Measurements from ENCODE around the gene RNASE13.

The RNASE13 gene

DNA sequence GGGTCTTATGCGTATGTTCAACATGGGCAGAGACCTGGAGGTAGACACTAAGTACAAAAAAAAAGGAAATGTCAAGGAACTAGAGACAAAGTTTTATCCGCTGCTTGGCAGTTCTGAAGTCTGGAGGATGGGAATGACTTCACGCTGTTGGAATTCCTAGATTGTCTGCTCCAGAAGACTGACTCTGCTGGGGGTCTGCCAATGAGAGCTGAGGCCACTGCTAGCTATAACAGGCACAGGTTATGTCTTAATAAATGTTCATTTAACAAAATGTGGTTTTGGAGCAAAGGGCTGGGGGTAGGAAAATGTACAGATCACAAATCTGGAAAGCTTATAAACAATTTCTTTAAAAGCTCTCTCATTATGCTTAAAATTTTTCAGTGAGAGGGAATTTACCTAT is 28.9 kb upstream of the RNASE13 start:
- no peak for DNase-seq (ENCODE audit: low read depth in 2 of 2)

DNA sequence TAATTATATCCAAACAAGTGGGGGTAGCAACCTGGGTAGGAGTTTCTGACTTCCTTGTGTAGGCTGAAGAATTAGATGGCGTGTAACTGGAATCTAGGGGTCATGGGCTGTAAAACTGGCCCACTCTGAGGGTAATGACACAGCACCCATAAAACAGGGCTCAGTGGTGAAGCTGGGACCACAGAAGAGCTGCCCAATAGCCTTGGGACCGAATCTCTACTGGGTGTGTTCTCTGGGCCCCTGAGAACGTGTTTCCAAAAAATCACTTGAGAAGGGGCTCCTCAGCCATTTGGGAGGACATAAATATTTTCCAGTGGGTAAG is 26.7 kb upstream of the RNASE13 start:
- no peak for DNase-seq (ENCODE audit: low read depth in 2 of 2)

DNA sequence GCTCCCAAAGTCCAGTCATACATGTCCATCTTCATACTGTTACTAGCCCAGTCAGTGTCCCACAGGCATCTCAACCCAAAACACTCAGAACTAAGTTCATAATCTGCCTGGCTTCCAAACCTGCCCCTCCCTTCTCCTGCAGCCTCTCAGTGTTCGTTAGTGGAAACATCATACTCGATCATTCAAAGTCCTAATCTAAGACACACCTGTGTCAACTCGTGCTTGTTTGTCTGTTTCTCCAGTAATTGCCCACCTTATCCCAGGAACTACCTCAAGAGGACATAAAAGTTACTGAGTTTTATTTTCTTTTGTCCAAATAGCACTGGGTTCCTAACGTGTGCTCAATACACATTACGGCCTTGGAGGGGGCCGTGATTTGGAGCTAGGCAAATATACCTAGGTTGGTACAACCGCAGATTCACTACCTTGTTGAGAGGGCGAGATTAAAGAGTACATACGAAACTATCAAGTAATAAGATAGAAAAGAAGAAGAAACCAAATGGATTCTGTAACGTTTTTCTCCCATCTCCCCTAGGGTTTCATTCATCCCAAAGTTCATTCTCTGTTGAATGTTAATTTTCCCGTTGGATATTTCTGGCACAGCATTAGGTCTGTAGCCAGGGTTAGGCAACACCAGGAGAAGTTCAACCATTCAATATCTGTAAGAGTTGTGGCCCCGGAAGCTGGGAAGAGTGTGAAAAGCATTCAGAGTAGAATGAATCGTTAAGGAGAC is 26.2 kb upstream of the RNASE13 start:
- DNase-seq (ENCODE audit: low read depth in 2 of 2), result no peak

DNA sequence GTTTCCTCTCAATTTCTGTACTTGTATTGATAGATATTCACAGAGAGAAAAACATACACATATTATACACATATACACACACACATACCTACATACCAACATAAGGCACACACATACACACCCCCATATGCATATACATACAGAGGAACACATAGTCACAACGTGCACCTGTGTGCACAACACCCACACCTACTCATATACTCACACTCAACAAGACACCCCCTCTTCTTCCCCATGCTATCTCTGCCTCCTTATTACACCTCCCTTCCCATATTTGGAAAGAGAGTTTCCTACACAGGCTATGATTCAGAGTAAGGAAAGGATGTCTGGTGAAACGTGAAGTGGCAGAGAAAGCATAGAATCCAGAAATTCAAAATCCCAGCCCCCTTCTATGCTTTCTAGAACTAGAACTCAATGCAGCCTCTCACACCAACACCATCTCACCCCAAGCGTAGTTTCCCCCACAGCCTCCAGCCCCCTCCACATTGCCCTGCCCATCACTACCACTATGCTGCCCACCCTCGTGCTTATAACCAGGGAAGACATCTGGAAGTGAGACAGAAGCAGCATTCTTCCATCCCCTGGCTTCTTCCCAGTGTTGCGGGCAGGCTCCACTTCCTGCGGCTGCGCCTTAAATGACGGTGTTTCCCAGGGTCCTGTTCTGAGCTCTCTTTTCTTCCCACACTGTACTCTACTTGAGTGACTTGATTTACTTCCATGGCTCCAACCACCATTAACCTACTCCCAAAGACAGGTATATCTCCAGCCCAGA is 25.4 kb upstream of the RNASE13 start:
- DNase-seq (ENCODE audit: low read depth in 2 of 2), result no peak

DNA sequence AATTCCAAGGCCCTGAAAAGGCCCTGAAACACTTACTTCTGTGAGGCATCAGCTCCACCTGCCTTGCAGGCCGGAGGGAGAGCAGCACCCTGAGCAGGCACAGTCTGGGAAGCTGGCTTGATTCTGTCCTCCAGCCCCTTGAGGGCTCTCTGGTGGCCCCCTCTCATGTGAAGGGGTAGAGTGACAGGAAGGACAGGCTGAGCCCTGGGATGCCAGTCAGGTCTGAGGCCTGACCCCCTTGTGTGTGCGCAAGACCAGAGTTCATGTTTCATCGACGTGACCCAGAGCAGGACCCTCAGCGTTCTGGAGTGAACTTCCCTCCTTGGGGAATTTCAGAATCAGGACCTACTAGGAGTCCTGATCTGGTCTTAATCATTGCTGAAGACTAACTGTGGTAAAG is 24.3 kb upstream of the RNASE13 start:
- DNase-seq (ENCODE audit: low read depth in 2 of 2), result no peak

DNA sequence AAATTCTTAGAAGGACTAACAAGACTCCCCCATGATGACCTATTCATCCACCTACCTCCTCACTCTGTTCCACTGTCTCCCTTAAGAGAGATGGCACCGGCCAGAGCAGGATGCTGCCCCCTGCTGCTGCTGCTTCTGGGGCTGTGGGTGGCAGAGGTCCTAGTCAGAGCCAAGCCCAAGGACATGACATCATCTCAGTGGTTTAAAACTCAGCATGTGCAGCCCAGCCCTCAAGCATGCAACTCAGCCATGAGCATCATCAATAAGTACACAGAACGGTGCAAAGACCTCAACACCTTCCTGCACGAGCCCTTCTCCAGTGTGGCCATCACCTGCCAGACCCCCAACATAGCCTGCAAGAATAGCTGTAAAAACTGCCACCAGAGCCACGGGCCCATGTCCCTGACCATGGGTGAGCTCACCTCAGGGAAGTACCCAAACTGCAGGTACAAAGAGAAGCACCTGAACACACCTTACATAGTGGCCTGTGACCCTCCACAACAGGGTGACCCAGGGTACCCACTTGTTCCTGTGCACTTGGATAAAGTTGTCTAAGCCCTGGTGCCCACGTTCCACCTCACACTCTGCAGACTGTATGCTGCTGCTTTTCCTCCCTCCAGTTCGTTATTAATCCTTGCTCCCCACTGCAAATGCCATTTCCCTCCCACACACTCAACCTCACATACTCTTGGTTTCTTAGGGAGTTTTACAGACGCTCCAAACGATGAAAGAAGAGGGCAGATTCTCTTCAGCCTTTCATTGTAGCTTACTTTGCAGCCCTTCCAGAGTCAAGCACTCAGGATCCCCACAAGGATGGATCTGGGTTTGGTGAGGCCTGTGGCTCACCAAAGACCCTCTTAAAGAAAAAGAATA is 23.4 kb upstream of the RNASE13 start, which contains the start of gene RNASE8:
Gene RNASE8 (plus strand): TSS at position 20 of the 873 bp plus-strand sequence. CDS start 71 bp downstream, at position 91.
- DNase-seq (ENCODE audit: low read depth in 2 of 2), result no peak

DNA sequence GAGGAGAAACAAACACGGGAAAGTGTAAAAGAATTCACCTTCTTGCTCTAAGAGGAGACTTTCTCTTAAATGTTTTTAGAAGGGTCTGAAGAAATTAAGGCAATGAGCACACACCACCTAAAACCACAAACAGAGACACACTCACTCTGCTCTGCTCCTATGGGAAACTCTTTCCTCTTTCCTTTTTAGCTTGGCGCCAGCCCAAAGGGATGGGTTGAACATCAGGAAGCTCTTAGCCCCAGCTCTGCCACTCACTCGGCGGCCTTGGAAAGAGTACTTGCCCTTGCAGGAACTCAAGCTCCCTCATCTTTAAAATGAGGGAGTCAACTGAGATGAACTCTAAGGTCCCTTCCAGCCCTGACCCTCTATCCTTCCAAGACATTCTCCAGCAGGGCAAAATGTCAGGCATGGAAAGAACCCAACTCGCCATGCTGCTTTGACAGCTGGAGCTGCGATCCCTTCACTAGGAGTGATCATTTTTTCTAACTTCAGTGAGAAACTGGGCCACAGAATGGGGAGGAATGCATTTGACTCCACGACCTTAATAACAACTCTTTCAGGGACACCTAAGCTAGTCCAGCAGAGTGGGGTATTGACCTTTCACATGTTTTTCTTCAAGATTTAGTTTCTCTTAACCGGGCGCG is 22.0 kb upstream of the RNASE13 start:
- DNase-seq (ENCODE audit: low read depth in 2 of 2), result no peak

DNA sequence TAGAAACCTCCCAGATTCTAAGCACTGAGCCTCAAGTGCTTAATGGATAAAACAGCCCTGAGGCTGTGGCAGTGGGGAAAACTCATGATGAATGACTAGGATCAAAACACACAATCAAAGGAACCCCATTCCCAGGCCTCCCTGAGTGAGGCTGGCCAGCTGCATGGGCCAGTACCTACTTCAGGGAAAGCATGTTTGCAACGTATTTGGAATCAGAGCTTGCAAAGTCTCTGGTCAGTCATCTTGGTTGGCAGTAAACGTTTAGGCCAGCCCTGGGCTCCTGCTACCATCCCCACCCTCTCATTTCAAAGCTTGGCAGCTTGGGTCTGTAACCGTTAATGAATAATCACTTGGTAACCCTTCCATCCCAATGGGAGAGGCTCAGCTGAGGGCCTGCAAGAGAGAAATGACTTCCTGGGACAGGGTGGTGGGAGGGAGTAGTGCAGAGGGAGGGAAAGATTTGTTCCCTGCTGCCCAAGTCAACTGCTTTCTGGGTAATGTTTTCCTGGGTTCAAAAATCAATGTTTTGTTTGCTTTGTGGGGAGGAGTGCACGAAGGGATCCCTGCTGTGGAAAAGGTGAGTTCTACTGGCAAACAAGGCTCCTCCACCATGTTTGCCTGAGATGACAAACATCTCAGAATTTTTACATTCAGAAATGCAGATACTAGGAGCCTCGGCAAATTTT is 21.0 kb upstream of the RNASE13 start:
- no peak for DNase-seq (ENCODE audit: low read depth in 2 of 2)

DNA sequence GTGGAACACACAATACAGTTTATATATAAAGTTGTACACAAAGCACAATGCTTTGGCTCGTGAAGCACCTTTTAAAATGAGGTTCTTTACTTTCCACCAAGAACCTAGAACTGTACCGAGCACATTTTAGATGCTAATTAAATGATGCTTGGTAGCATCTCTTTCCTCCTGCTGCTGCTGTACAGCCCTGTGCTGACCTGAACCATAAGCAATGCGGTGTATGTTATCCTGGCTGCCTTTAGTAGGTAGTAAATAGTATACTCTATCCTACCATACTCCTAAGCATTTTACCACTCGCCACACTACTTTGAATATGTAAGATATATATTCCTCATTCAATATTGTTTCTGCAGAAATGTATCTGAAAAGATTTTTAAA is 20.1 kb upstream of the RNASE13 start:
- no peak for DNase-seq (ENCODE audit: low read depth in 2 of 2)

DNA sequence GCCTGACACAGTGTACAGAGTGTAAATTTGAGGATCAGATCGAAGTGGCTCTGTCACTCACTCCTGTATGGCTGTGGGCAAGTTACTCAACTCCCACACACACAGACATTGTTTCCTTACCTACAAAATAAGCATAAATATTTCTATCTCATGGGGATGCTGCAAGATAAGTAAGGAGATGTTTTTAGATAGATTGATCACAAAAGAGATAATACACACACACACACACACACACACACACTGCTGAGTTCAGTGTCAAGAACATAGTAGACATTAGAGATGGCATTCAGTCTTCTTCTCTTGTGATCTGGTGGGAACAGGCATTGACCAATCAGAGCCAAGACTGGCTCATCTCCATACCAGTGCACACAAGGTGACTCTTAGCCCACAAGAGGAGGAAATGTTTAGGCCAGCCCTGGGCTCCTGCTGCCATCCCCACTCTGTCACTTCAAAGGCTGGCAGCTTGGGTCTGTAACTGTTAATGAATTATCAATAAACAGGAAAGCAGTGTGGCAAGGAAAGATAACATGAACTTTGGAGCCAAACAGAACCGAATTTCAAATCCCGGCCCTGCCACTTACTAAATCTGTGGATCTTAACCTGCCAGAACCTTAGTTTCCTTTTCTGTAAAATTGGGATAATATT is 19.6 kb upstream of the RNASE13 start:
- no peak for DNase-seq (ENCODE audit: low read depth in 2 of 2)

DNA sequence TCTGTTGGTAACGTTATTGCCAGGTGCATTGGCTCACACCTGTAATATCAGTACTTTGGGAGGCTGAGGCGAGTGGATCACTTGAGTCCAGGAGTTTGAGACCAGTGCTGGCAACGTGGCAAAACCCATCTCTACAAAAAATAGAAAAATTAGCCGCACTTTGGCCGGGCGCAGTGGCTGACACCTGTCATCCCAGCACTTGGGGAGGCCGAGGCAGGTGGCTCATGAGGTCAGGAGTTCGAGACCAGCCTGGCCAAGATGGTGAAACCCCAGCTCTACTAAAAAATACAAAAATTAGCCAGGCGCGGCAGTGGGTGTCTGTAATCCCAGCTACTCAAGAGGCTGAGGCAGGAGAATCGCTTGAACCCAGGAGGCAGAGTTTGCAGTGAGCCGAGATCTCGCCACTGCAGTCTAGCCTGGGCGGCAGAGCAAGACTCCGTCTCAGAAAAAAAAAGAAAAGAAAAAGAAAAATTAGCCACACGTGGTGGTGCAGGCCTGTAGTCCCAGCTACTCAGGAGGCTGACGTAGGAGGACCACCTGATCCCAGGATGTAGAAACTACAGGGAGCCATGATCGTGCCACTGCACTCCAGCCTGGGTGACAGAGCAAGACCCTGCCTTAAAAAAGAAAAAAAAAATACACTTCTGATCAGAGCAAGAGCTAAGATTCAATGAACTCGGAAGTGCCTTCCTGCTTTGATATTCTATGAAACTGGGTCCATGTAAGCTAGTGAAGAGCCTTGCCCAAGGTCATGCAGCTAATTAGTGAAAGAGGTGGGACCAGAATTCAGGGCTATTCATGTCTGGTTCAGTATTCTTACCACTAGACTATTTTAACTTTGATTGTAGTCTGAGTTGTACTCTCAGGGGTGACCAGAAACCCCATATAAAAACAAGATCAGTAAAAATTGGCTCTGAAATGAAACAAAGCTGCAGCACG is 18.8 kb upstream of the RNASE13 start:
- DNase-seq (ENCODE audit: low read depth in 2 of 2), result no peak

DNA sequence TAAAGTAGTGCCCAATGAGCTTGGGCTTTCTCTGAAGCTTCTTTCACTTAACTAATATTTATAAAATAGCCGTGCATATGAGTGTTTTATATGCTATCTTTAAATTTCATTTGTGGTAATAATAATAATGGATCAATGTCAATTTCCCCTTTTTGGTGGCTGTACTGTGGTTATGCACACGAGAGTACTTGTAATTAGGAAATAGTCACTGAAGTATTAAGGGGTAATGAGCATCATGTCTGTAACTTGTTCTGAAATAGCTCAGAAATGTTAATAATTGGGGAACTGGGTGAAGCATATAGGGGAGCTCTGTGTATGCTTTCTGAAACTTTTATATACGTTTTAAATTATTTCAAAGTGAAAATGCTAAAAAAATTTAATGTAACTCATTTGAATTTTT is 16.0 kb upstream of the RNASE13 start:
- no peak for DNase-seq (ENCODE audit: low read depth in 2 of 2)

DNA sequence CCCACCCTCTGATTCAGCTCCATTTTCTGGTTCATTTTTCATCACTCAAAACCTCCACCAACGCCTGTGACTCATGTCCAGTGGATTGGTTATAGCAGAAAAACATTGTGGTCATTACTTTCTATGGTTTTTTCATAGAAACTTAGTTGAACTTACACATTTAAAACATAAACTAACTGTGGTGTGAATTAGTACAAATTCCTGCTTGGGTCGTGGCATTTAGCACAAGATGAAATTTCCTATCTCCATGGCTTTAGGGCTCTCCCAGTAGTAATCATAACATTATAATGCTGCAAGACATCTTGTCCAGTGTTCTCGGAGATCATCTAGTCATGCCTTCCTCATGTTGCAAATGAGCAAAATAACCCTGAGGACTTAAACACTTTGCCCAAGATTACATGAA is 14.7 kb upstream of the RNASE13 start:
- DNase-seq (ENCODE audit: low read depth in 2 of 2), result no peak

DNA sequence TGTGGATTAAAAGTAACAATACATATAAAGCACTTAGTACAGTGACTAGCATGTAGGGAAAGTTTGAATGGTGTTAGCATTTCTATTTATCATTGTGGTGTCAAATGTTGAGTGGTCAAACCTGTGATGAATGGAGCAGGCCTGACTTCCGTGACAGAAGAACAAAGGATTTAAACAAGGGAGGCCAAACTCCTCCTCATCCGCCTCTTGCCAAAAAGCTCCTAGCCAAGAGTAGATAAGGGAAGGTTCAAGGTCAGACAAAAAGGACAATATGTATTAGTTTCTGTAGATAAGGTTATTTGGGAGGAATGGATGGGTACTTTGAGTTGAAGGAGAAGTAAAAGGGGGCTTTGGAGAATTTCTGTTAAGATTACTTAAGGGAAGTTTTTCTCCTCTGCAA is 14.0 kb upstream of the RNASE13 start:
- DNase-seq (ENCODE audit: low read depth in 2 of 2), result no peak

DNA sequence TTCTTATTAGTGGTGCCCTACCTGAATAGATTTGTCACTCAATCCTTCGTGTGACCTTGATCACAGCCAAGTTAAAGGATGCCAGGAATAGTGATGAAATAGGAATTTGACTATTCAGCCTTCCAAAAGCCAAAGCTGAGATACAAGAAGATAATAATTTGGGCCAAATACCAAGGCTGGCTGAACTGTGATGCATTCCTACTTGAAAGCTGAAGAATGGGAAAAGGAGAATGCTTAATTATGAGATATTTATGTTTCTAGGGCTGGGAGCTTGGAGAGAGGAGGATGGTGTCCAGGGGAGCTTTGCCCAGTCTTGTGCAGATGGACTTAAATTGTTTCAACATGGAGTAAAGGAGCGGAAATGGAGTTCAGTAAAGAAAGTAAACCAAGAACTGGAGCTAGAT is 12.8 kb upstream of the RNASE13 start:
- DNase-seq (ENCODE audit: low read depth in 2 of 2), result no peak

DNA sequence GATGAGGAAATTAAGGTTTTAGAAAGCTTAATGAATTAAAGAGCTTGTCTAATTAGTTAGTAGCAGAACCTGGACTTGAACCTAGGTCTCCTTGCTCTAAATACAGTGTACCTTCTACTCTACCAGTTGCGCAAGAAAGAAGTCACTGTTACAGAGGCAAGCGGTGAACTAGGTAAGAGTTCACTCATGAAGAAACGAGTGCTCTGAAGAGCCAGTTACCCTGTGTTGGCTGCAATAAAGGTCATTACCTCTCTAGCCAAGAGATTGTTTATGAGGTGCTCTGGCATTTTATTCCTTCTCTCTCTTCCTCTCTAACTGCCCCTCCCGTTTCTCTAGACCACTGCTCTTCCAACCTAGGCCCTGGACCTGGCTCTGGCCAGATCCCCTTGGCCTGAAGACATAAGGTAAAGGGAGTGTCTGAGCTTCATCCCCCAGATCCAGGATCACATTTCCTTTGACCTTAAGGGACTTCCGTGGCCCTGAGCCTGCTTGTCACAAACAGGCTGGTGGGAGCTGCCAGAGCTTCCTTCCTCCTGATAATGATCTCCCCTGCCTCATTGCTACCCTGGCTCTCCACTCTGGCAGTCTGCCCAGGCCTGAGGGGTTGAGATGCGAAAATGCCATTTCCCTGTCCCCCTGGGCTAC is 9.5 kb upstream of the RNASE13 start:
- no peak for DNase-seq (ENCODE audit: low read depth in 2 of 2)

DNA sequence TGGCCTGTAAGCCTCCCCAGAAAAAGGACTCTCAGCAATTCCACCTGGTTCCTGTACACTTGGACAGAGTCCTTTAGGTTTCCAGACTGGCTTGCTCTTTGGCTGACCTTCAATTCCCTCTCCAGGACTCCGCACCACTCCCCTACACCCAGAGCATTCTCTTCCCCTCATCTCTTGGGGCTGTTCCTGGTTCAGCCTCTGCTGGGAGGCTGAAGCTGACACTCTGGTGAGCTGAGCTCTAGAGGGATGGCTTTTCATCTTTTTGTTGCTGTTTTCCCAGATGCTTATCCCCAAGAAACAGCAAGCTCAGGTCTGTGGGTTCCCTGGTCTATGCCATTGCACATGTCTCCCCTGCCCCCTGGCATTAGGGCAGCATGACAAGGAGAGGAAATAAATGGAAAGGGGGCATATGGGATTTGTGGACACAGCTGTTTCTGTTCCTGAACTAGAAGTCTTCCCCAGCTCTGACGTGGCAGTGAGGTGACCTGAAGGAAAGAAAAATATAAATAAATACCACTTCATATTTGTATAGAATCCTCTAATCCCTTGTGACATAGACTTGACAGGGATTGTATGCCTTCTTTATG is 8.9 kb upstream of the RNASE13 start:
- DNase-seq (ENCODE audit: low read depth in 2 of 2), result no peak

DNA sequence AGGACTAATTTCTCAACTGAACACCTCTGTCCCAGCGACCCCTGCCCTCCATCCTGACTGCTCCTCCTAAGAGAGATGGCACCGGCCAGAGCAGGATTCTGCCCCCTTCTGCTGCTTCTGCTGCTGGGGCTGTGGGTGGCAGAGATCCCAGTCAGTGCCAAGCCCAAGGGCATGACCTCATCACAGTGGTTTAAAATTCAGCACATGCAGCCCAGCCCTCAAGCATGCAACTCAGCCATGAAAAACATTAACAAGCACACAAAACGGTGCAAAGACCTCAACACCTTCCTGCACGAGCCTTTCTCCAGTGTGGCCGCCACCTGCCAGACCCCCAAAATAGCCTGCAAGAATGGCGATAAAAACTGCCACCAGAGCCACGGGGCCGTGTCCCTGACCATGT is 8.3 kb upstream of the RNASE13 start:
- no peak for DNase-seq (ENCODE audit: low read depth in 2 of 2)
